ENCODE data around the gene PIAS1.
A peak's percentile ranks its signal among the peaks of the same experiment; 100 is the strongest.
"Not testable (repeated sequence)": the region's sequence is repeated elsewhere in the genome, so short reads cannot be mapped to it uniquely, and the experiment has no call there.

PIAS1 gene

DNA sequence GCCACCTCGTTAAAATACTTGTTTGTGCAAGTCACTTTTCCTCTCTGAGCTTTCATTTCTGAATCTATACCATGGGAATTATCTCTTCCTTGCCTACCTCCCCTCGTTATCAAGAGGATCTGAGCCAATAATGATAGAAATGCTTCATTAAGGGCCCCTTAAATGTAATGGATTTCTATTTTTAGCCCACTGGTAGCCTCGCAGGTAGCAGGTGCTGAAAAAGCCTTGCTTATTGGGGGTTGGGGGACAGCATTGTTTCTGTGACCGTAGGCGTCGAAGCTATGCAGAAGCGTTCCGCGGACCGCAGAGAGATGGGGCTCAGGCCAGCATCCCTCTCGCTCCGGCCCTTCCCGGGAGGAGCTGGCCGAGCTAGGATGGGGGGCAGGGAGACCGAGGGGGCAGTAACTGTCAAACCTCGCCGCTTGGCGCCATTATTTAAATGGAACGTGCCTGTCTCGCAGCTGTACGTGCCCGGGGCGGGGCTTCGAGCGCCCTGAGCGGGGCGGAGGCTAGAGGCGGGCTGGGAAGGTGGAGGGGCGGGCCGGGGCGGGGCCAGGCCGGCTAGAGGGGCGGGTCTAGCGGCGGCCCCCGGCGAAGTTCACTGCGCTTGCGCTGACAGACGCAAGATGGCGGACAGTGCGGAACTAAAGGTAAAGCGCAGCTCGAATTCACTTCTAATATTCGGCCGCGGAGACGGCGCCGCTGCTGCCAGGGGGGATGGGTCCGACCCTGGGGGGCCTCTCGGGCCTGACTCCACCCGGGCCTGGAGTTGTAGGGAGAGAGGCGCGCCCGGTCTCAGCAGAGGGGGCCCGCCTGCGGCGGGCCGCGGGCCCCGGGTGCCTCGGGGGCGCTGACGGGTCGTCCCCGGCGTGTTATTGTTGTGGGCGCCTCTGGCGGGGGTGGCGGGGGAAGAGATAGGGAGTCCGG lies at the start of gene PIAS1:
Gene PIAS1, plus strand, starts transcription at position 615 of the 927 bp plus-strand sequence. Its CDS starts 12 bp downstream, at position 627.
- ATAC-seq (replicated peaks) (peak; percentile 91 to 95), DNase-seq (peak; percentile 92)
- H3K9me3 Mint-ChIP-seq, result no peaks in the 10 kb centered on the region
- H3K27me3 Mint-ChIP-seq, result peaks cover 0 to 5% of the 10 kb centered on the region in 2 donors
- H3K27ac Mint-ChIP-seq, result peak within 1 kb of the TSS; percentile 93
- peaks cover 10 to 26% of the 10 kb centered on the region in 2 donors for H3K4me1 Mint-ChIP-seq
- no peaks in the 10 kb centered on the region for H3K36me3 Mint-ChIP-seq
- H3K4me3 Mint-ChIP-seq, result peak within 1 kb of the TSS; percentile 84 to 91

DNA sequence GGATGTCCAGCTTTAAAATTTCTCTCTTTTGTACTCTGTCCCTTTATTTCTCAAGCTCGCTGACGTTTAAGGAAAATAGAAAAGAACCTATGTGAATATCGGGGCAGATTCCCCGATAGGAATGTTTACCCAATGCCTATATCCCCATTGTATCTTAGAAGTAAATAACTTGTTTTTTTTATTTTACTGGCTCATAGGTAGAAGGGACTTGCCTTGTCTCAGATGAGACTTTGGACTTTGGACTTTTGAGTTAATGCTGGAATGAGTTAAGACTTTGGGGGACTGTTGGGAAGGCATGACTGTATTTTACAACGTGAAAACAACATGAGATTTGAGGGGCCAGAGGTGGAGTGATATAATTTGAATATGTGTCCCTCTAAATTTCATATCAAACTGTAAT lies 46.5 kb upstream of the PIAS1 start:
- H3K27me3 Mint-ChIP-seq; H3K36me3 Mint-ChIP-seq; DNase-seq; H3K4me3 Mint-ChIP-seq; H3K27ac Mint-ChIP-seq; ATAC-seq (replicated peaks): not testable (repeated sequence)
- Mint-ChIP-seq H3K4me1 (peaks cover 9 to 14% of the 10 kb centered on the region in 2 donors), H3K9me3 (peaks cover 15 to 16% of the 10 kb centered on the region in 2 donors)

GRCh38 chr15:68010361-68011153 lies 43.6 kb upstream of the PIAS1 start:
- ATAC-seq (replicated peaks), result no peak
- Mint-ChIP-seq H3K36me3 (peaks cover 8 to 9% of the 10 kb centered on the region in 2 donors), H3K9me3 (peaks cover 15 to 16% of the 10 kb centered on the region in 2 donors), H3K4me1 (peaks cover 9 to 14% of the 10 kb centered on the region in 2 donors), H3K4me3 (no peak overlapping the region), H3K27ac (no peak overlapping the region), H3K27me3 (peaks cover 4 to 14% of the 10 kb centered on the region in 2 donors)
- no peak for DNase-seq

DNA sequence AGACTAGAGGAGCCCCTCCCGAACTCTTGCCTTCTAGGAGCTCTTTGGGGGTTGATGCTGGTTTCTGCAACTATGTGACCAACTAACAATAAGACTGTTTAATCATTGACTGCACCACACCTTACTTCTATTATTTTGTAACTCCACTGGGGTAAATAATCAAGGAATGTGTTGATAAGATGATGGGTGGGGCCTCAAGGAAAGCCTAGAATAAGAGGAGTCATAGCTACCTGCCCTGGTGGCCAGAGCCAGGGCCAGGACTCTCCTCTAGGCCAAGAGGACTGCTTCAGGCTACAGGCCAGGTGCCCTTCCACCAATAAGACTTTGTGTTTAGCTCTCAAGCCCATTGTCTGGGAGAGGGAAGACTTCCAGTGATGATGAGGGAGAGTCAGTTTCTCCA lies 41.2 kb upstream of the PIAS1 start:
- Mint-ChIP-seq H3K4me3 (no peak overlapping the region), H3K27me3 (peaks cover 4 to 14% of the 10 kb centered on the region in 2 donors), H3K36me3 (peaks cover 3 to 4% of the 10 kb centered on the region in 2 donors), H3K9me3 (peaks cover 6 to 8% of the 10 kb centered on the region in 2 donors), H3K27ac (no peak overlapping the region), H3K4me1 (peaks cover 9 to 14% of the 10 kb centered on the region in 2 donors)
- no peak for ATAC-seq (replicated peaks)
- no peak for DNase-seq

DNA sequence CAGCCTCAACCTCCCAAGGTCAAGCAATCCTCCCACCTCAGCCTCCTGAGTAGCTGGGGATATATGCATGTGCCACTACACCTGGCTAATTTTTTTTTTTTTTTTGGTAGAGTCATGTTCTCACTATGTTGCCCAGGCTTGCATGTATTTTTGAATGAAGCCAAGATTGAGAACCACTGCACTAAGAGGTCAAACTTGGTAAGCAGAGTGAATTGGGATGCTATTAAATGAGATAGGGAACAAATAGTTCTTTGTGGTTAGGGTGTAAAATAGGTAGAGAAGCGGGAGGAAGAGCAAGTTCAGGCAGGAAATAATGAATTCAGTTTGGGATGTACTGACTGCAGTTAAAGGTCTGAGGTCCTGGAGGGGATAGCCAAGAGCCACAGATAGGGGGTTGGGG lies 39.9 kb upstream of the PIAS1 start:
- no peak for DNase-seq
- no peak overlapping the region for H3K4me3 Mint-ChIP-seq
- no peaks in the 10 kb centered on the region for H3K36me3 Mint-ChIP-seq
- peaks cover 12 to 13% of the 10 kb centered on the region in 2 donors for H3K4me1 Mint-ChIP-seq
- no peak for ATAC-seq (replicated peaks)
- peaks cover 0 to 3% of the 10 kb centered on the region in 2 donors for H3K9me3 Mint-ChIP-seq
- H3K27me3 Mint-ChIP-seq, result peaks cover 4 to 14% of the 10 kb centered on the region in 2 donors
- no peak overlapping the region for H3K27ac Mint-ChIP-seq

GRCh38 chr15:68015244-68015643 lies 38.9 kb upstream of the PIAS1 start:
- H3K9me3 Mint-ChIP-seq, result peaks cover 0 to 3% of the 10 kb centered on the region in 2 donors
- no peaks in the 10 kb centered on the region for H3K36me3 Mint-ChIP-seq
- peaks cover 7% of the 10 kb centered on the region in 2 donors for H3K4me1 Mint-ChIP-seq
- DNase-seq, result no peak
- ATAC-seq (replicated peaks), result no peak
- H3K4me3 Mint-ChIP-seq, result no peak overlapping the region
- no peak overlapping the region for H3K27ac Mint-ChIP-seq
- peaks cover 4 to 14% of the 10 kb centered on the region in 2 donors for H3K27me3 Mint-ChIP-seq

DNA sequence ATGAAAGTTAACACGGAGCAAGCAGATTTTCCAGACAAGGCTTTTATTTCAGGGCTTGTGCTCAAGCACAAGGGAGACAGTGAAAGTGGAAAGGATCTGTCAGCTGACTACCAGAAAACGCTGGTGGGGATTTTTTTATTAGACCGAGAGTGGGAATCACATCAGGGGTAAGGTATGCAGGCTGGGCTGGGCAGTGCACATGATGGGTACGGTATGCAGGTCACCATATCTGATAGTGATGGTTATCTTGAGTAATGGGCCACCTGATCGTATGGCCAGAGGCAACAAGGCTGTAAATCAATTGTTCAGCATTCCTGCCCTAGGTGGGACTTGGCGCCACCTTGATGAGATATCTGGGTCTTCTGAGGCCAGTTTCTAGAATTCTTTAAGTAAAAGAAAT lies 36.9 kb upstream of the PIAS1 start:
- Mint-ChIP-seq H3K4me3 (no peak overlapping the region), H3K27ac (no peak overlapping the region), H3K4me1 (peaks cover 7 to 8% of the 10 kb centered on the region in 2 donors), H3K9me3 (peaks cover 0 to 3% of the 10 kb centered on the region in 2 donors), H3K27me3 (peaks cover 9 to 14% of the 10 kb centered on the region in 2 donors), H3K36me3 (no peaks in the 10 kb centered on the region)
- DNase-seq, result no peak
- no peak for ATAC-seq (replicated peaks)

DNA sequence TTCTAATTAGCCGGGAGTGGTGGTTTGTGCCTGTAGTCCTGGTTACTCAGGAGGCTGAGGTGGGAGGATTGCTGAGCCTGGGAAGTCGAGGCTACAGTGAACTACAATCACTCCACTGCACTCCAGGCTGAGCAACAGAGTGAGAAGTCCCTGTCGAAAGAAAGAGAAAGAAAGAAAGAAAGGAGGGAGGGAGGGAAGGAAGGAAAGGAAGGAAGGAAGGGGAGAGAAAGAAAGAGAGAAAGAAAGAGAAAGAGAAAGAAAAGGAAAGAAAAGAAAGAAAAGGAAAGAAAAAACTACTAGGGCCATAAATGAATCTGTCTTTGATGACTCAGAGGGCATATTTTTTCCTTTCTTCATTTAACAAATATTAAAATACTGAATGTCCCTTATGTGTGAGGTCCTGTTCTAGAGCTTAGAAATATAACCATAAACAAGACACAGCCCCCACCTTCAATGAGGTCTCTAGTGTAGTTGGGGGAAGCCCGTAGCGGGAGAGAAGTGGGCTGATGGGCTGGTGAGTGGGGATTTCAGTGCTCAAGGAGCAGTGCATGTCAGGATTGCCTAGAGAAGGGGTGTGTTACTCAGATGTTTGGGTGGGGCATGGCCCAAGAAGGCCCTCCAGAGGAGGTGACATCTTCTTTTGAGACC lies 35.2 kb upstream of the PIAS1 start:
- Mint-ChIP-seq H3K9me3 (peaks cover 0 to 3% of the 10 kb centered on the region in 2 donors), H3K27ac (no peak overlapping the region)

DNA sequence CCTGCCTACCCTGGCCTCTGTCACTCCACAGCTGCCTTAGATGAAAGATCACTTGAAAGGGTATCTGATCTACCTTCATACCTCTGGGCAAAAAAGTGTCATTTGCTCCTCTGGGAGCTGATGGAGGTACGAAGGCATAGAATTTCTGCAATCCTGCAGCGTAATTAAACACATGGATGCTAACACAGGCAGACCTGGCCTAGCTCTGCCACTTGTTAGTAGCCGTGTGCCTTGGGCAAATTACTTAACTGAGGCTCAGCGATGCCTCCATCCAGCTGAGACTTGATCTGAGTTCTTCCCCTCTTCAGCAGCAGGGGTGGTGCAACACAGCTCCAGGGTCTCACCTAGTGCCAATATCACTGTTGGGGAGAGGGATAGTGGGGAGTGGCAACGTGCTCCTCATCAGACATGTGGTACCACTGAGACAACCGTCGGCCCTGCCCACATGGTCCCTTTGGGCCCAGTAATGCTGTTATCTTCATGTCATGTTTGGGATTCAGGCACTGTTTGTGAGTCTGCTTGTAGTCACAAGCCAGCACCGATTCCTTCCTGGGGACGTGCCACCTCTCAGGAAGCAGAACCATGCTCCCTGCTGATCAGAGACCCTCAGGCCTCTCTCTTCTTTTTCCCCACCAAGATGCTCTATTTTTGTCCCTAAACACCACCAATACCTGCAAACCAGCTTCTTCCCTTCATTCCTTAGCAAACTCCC lies 34.1 kb upstream of the PIAS1 start:
- no peak overlapping the region for H3K27ac Mint-ChIP-seq
- peaks cover 10 to 14% of the 10 kb centered on the region in 2 donors for H3K4me1 Mint-ChIP-seq
- H3K4me3 Mint-ChIP-seq, result no peak overlapping the region
- H3K9me3 Mint-ChIP-seq, result peaks cover 0 to 3% of the 10 kb centered on the region in 2 donors
- no peak for DNase-seq
- peaks cover 0 to 2% of the 10 kb centered on the region in 2 donors for H3K36me3 Mint-ChIP-seq
- ATAC-seq (replicated peaks), result no peak
- peaks cover 0 to 8% of the 10 kb centered on the region in 2 donors for H3K27me3 Mint-ChIP-seq

More for the DNA sequence above, 35.2 kb upstream of the PIAS1 start:
- Mint-ChIP-seq H3K36me3 (no peaks in the 10 kb centered on the region), H3K4me3 (no peak overlapping the region), H3K4me1 (peaks cover 7 to 10% of the 10 kb centered on the region in 2 donors), H3K27me3 (peaks cover 7 to 12% of the 10 kb centered on the region in 2 donors)
- DNase-seq (no peak), ATAC-seq (replicated peaks) (peak in 1 of 2 donors; percentile 42)

GRCh38 chr15:68020685-68021084 lies 33.4 kb upstream of the PIAS1 start:
- Mint-ChIP-seq H3K4me3 (no peak overlapping the region), H3K9me3 (peaks cover 0 to 3% of the 10 kb centered on the region in 2 donors), H3K36me3 (peaks cover 0 to 2% of the 10 kb centered on the region in 2 donors), H3K27ac (no peak overlapping the region), H3K27me3 (peaks cover 0 to 8% of the 10 kb centered on the region in 2 donors), H3K4me1 (peaks cover 15 to 17% of the 10 kb centered on the region in 2 donors)
- no peak for DNase-seq
- ATAC-seq (replicated peaks), result no peak

DNA sequence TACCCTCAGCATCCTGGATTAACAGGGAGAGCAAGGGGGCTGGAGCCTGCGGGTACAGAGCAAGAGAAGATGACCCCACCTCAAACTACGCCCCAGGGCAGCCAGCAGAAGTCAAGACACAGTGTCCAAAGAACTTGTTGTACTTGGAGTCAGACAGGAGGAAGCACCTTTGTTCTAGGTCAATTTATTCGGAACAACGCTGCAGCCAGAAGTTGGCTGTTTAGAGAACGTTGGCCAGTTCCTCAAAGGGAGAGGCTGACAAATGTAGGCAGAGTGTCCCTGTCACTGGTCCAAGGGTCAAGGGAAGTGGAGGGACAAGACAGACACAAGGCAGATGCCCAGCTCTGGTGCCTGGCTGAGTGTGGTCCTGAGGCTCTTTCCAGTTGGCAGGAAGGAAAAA lies 32.1 kb upstream of the PIAS1 start:
- H3K27me3 Mint-ChIP-seq, result peaks cover 0 to 8% of the 10 kb centered on the region in 2 donors
- H3K36me3 Mint-ChIP-seq, result peaks cover 0 to 2% of the 10 kb centered on the region in 2 donors
- peaks cover 23 to 30% of the 10 kb centered on the region in 2 donors for H3K4me1 Mint-ChIP-seq
- H3K9me3 Mint-ChIP-seq, result peaks cover 0 to 3% of the 10 kb centered on the region in 2 donors
- H3K27ac Mint-ChIP-seq, result no peak overlapping the region
- ATAC-seq (replicated peaks) (no peak), DNase-seq (no peak)
- no peak overlapping the region for H3K4me3 Mint-ChIP-seq

DNA sequence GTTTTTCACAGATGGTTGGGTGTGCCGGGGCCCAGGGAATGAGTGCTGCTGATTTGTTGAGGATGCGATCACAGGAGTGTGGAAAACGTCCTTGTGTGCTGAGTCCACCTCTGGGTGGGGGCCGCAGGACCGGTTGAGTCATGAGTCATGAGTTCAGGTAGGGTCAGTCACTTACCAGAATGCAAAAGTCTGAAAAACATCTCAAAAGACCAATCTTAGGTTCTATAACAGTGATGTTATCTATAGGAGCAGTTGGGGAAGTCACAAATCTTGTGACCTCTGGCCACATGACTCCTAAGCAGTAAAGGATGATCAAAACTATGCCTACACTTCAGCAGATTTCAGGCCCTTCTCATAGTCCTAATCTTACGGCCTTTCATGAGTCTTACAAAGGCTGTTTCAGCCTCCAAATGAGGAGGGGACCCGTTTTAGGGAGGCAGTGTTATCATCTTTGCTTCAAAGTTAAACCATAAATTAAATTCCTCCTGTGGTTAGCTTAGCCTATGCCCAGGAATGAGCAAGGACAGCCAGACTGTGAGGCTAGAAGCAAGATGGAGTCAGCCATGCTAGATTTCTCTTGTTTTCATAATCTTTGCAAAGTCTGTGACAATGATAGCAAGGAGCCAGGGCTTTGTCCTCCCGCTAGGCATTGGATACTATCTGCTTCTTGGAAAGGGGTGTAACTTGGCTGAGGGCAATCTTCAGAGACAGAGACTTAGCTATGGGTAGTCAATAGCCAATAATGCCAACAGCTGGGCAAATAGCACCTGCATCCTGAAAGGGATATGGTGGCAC lies 30.6 kb upstream of the PIAS1 start:
- H3K4me3 Mint-ChIP-seq, result no peak overlapping the region
- peaks cover 29 to 30% of the 10 kb centered on the region in 2 donors for H3K4me1 Mint-ChIP-seq
- H3K27me3 Mint-ChIP-seq, result peaks cover 0 to 8% of the 10 kb centered on the region in 2 donors
- H3K36me3 Mint-ChIP-seq, result peaks cover 0 to 2% of the 10 kb centered on the region in 2 donors
- no peak for ATAC-seq (replicated peaks)
- H3K9me3 Mint-ChIP-seq, result no peaks in the 10 kb centered on the region
- DNase-seq, result no peak
- no peak overlapping the region for H3K27ac Mint-ChIP-seq
